ENCODE results near the gene TKT.

Gene TKT

DNA sequence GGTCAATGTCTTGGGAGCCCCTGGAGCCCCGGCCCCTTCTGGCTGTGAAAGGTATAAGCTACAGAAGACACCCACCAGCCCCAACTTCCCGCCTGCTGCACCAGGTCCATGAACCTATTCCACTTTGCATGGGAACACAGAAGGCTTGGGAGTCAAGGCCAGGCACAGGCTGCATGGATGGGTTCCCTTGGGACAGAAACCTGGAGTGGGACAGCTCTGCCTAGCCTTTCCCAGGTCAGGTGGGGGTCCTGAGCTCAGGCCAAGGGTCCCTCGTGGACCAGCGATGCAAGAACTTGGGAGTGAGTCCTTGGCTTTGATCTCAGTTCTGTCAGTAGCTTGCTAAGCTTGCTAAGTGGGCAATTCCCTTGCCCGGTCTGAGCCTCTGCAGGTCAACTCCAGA, 25.0 kb downstream of the TKT start:
- no peak overlapping the region for H3K27ac ChIP-seq (replicated peaks)
- DNase-seq (ENCODE audit: low read depth in 1 of 2, low spot score in 1 of 2), result no peak
- no peak for TF ChIP-seq POLR2AphosphoS5 (IDR thresholded peaks at IDR 0.05; ENCODE audit: low read depth)
- no peak for TF ChIP-seq SPI1 (IDR thresholded peaks at IDR 0.05; ENCODE audit: borderline replicate concordance, low read depth)
- TF ChIP-seq, protein P1, sequence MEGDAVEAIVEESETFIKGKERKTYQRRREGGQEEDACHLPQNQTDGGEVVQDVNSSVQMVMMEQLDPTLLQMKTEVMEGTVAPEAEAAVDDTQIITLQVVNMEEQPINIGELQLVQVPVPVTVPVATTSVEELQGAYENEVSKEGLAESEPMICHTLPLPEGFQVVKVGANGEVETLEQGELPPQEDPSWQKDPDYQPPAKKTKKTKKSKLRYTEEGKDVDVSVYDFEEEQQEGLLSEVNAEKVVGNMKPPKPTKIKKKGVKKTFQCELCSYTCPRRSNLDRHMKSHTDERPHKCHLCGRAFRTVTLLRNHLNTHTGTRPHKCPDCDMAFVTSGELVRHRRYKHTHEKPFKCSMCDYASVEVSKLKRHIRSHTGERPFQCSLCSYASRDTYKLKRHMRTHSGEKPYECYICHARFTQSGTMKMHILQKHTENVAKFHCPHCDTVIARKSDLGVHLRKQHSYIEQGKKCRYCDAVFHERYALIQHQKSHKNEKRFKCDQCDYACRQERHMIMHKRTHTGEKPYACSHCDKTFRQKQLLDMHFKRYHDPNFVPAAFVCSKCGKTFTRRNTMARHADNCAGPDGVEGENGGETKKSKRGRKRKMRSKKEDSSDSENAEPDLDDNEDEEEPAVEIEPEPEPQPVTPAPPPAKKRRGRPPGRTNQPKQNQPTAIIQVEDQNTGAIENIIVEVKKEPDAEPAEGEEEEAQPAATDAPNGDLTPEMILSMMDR (IDR thresholded peaks at IDR 0.05; ENCODE audit: insufficient read depth, low read length), result no peak
- TF ChIP-seq, protein P2, sequence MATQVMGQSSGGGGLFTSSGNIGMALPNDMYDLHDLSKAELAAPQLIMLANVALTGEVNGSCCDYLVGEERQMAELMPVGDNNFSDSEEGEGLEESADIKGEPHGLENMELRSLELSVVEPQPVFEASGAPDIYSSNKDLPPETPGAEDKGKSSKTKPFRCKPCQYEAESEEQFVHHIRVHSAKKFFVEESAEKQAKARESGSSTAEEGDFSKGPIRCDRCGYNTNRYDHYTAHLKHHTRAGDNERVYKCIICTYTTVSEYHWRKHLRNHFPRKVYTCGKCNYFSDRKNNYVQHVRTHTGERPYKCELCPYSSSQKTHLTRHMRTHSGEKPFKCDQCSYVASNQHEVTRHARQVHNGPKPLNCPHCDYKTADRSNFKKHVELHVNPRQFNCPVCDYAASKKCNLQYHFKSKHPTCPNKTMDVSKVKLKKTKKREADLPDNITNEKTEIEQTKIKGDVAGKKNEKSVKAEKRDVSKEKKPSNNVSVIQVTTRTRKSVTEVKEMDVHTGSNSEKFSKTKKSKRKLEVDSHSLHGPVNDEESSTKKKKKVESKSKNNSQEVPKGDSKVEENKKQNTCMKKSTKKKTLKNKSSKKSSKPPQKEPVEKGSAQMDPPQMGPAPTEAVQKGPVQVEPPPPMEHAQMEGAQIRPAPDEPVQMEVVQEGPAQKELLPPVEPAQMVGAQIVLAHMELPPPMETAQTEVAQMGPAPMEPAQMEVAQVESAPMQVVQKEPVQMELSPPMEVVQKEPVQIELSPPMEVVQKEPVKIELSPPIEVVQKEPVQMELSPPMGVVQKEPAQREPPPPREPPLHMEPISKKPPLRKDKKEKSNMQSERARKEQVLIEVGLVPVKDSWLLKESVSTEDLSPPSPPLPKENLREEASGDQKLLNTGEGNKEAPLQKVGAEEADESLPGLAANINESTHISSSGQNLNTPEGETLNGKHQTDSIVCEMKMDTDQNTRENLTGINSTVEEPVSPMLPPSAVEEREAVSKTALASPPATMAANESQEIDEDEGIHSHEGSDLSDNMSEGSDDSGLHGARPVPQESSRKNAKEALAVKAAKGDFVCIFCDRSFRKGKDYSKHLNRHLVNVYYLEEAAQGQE (IDR thresholded peaks at IDR 0.05; ENCODE audit: insufficient replicate concordance, low read depth), result no peak
- TF ChIP-seq GABPA (IDR thresholded peaks at IDR 0.05; ENCODE audit: low read depth), result no peak

DNA sequence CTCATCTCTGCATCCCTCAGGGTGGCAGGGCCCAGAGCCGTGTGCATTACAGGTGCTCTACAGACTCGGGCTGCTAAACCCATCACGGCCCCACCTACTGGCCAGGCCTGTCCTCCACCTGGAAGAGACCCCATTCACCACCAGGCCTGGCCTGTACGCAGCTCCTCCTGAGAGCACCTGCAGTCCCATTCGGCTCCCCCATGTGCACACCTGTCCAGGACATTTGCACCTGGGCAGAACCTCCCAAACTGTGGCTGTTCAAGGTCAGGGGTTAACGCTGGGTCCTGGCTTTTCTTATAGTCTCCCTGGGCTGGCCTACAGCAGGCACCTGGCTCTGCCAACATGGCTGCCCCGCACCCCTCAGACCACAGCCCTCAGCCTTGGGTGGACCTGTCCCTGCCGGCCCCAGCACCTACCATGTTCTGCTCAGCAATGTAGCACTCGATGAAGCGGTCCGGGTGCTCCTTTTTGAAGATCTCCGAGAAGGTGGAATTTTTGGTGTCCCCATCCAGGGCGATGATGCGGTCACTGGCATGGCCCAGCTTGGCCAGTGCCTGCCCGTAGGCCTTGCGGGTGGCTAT, 25.7 kb downstream of the TKT start:
- no peaks in the 10 kb centered on the region for H3K27me3 ChIP-seq (ENCODE audit: insufficient read depth, poor library complexity, severe bottlenecking)
- no peak for DNase-seq (ENCODE audit: low read depth in 1 of 2, low spot score in 1 of 2)
- H3K27ac ChIP-seq (replicated peaks), result no peak overlapping the region
- TF ChIP-seq POLR2AphosphoS5 (IDR thresholded peaks at IDR 0.05; ENCODE audit: low read depth), result no peak; the same call in 1 of the 2 replicates
- no peak for TF ChIP-seq GABPA (IDR thresholded peaks at IDR 0.05; ENCODE audit: low read depth)
- TF ChIP-seq, protein P2 (IDR thresholded peaks at IDR 0.05; ENCODE audit: insufficient replicate concordance, low read depth), result no peak
- TF ChIP-seq SPI1 (IDR thresholded peaks at IDR 0.05; ENCODE audit: borderline replicate concordance, low read depth), result no peak
- H3K4me3 ChIP-seq (replicated peaks; ENCODE audit: insufficient read depth, low read length), result no peak overlapping the region

More for the DNA sequence above, 25.0 kb downstream of the TKT start:
- no peak overlapping the region for H3K4me3 ChIP-seq (replicated peaks; ENCODE audit: insufficient read depth, low read length)
- H3K27me3 ChIP-seq (ENCODE audit: insufficient read depth, poor library complexity, severe bottlenecking), result no peaks in the 10 kb centered on the region

DNA sequence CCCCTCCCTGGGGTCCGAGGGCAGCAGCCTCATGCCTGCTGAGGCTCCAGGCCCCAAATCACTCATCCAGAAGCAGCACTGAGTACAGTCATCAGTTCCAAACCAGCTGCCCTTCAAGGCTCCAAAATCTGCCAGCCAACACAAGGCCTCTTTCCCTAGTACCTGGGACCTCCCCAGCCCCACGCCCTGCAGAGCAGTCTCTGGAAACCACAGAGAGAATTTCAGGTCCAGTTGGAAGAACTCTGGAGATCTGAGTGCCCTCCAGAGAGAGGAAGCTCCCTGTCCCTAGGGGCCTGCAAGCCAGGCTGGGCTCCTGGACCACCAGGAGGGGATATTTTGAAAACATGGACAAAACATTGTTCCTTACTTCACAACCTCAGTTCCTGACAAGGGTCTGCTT, 26.2 kb downstream of the TKT start:
- Histone ChIP-seq H3K27ac (replicated peaks) (no peak overlapping the region), H3K27me3 (ENCODE audit: insufficient read depth, poor library complexity, severe bottlenecking) (no peaks in the 10 kb centered on the region), H3K4me3 (replicated peaks; ENCODE audit: insufficient read depth, low read length) (no peak overlapping the region)
- TF ChIP-seq SPI1 (IDR thresholded peaks at IDR 0.05; ENCODE audit: borderline replicate concordance, low read depth) (no peak), POLR2AphosphoS5 (IDR thresholded peaks at IDR 0.05; ENCODE audit: low read depth) (no peak), GABPA (IDR thresholded peaks at IDR 0.05; ENCODE audit: low read depth) (no peak)
- TF ChIP-seq, protein P2 (IDR thresholded peaks at IDR 0.05; ENCODE audit: insufficient replicate concordance, low read depth), result no peak
- TF ChIP-seq, protein P1 (IDR thresholded peaks at IDR 0.05; ENCODE audit: insufficient read depth, low read length), result no peak
- DNase-seq (ENCODE audit: low read depth in 1 of 2, low spot score in 1 of 2), result no peak

Data from HL-60 (cell line).